H9 (cell line): ENCODE measurements around the gene SEC61A2. TPM values are rescaled to one million over a fixed set of nuclear protein-coding genes. Genes with fewer than 3 reads are reported as not detected.

Source experiments
- DNase-seq: peaks from one replicate; pipeline ENCODE4 v3.0.0-alpha.2; 2017
- H2AFZ ChIP-seq: one replicate; pipeline ENCODE4 v1.6.1; 2013; ENCODE audit warnings: mild to moderate bottlenecking, low read length, control low read depth, moderate library complexity
- H2AK5ac ChIP-seq: 2 replicates; pipeline ENCODE4 v1.6.1; 2013; ENCODE audit warnings: low read length, control low read depth, mixed read lengths; ENCODE audit not compliant: insufficient read length
- H2BK120ac ChIP-seq: one replicate; pipeline ENCODE4 v1.6.1; 2013; ENCODE audit warnings: low read depth, mild to moderate bottlenecking, low read length, control low read depth, inconsistent platforms; ENCODE audit not compliant: poor library complexity, severe bottlenecking
- H2BK12ac ChIP-seq: 2 replicates; pipeline ENCODE4 v1.6.1; 2013; ENCODE audit warnings: low read length, control low read depth, mixed read lengths, low read depth; ENCODE audit not compliant: insufficient read length
- H2BK15ac ChIP-seq: 2 replicates; pipeline ENCODE4 v1.6.1; 2013; ENCODE audit warnings: low read depth, low read length, control low read depth
- H2BK20ac ChIP-seq: one replicate; pipeline ENCODE4 v1.6.1; 2013; ENCODE audit warnings: low read depth, mild to moderate bottlenecking, low read length, control low read depth, inconsistent platforms; ENCODE audit not compliant: poor library complexity, severe bottlenecking
- H2BK5ac ChIP-seq: 2 replicates; pipeline ENCODE4 v1.6.1; 2013; ENCODE audit warnings: low read length, control low read depth, mixed read lengths; ENCODE audit not compliant: insufficient read length
- H3K14ac ChIP-seq: 2 replicates; pipeline ENCODE4 v1.6.1; 2013; ENCODE audit warnings: low read length, control low read depth; ENCODE audit not compliant: insufficient read depth
- H3K18ac ChIP-seq: 2 replicates; pipeline ENCODE4 v1.6.1; 2013; ENCODE audit warnings: low read depth, mild to moderate bottlenecking, mixed read lengths, low read length, control low read depth; ENCODE audit not compliant: insufficient read length
- H3K23ac ChIP-seq: 2 replicates; pipeline ENCODE4 v1.6.1; 2013; ENCODE audit warnings: low read length, control low read depth, mixed read lengths, low read depth; ENCODE audit not compliant: insufficient read length
- H3K23me2 ChIP-seq: 2 replicates; pipeline ENCODE4 v1.6.1; 2013; ENCODE audit warnings: low read depth, mild to moderate bottlenecking, mixed read lengths, low read length, control low read depth; ENCODE audit not compliant: insufficient read length, poor library complexity, severe bottlenecking
- H3K27ac ChIP-seq: 2 replicates; pipeline ENCODE4 v1.5.1; 2013; ENCODE audit warnings: low read length, control low read depth, mixed read lengths, low read depth; ENCODE audit not compliant: insufficient read length
- H3K27me3 ChIP-seq: 2 replicates; pipeline ENCODE4 v1.6.1; 2013; ENCODE audit warnings: low read length, control low read depth, inconsistent platforms; ENCODE audit not compliant: insufficient read depth
- H3K4ac ChIP-seq: 2 replicates; pipeline ENCODE4 v1.6.1; 2013; ENCODE audit warnings: low read depth, mild to moderate bottlenecking, control low read depth, inconsistent platforms, low read length, moderate library complexity
- H3K4me1 ChIP-seq: 2 replicates; pipeline ENCODE4 v1.6.1; 2013; ENCODE audit warnings: low read length, control low read depth, inconsistent platforms; ENCODE audit not compliant: insufficient read depth
- H3K4me2 ChIP-seq: 2 replicates; pipeline ENCODE4 v1.6.1; 2013; ENCODE audit warnings: low read length, control low read depth, mixed read lengths; ENCODE audit not compliant: insufficient read length, insufficient read depth
- H3K56ac ChIP-seq: 2 replicates; pipeline ENCODE4 v1.6.1; 2013; ENCODE audit warnings: low read depth, mild to moderate bottlenecking, mixed read lengths, low read length, control low read depth; ENCODE audit not compliant: insufficient read length
- H3K79me1 ChIP-seq: 2 replicates; pipeline ENCODE4 v1.6.1; 2013; ENCODE audit warnings: low read depth, mild to moderate bottlenecking, moderate library complexity, low read length, control low read depth, inconsistent platforms; ENCODE audit not compliant: insufficient read depth, poor library complexity, severe bottlenecking
- H3K79me2 ChIP-seq: 2 replicates; pipeline ENCODE4 v1.6.1; 2013; ENCODE audit warnings: low read length, control low read depth, inconsistent platforms; ENCODE audit not compliant: insufficient read depth
- H3K9ac ChIP-seq: 2 replicates; pipeline ENCODE4 v1.6.1; 2013; ENCODE audit warnings: low read length, control low read depth, mixed read lengths; ENCODE audit not compliant: insufficient read length; ENCODE audit errors: extremely low read depth
- H3K9me3 ChIP-seq: one replicate; pipeline ENCODE4 v1.6.1; 2013; ENCODE audit warnings: low read depth, low read length, inconsistent platforms; ENCODE audit not compliant: control insufficient read depth
- H3T11ph ChIP-seq: one replicate; pipeline ENCODE4 v1.6.1; 2013; ENCODE audit warnings: mild to moderate bottlenecking, low read length, control low read depth, inconsistent platforms
- H4K20me1 ChIP-seq: one replicate; pipeline ENCODE4 v1.6.1; 2013; ENCODE audit not compliant: control insufficient read depth, insufficient read length, insufficient read depth
- H4K5ac ChIP-seq: 2 replicates; pipeline ENCODE4 v1.6.1; 2013; ENCODE audit warnings: low read depth, mild to moderate bottlenecking, mixed read lengths, low read length, control low read depth; ENCODE audit not compliant: insufficient read length
- H4K8ac ChIP-seq: replicated peaks from 2 replicates; pipeline ENCODE4 v1.6.1; 2013; ENCODE audit warnings: low read length, control low read depth, mixed read lengths, low read depth; ENCODE audit not compliant: insufficient read length
- H4K91ac ChIP-seq: 2 replicates; pipeline ENCODE4 v1.6.1; 2013; ENCODE audit warnings: low read depth, mild to moderate bottlenecking, moderate library complexity, mixed read lengths, low read length, control low read depth; ENCODE audit not compliant: insufficient read length
- H3K27ac Mint-ChIP-seq, 3 experiments: 2 replicates in 2 of 3; 3 replicates in 1 of 3; pipeline ENCODE4 v1.8.0; 2020 to 2021; ENCODE audit warnings: mixed read lengths in 3 of 3, mild to moderate bottlenecking in 1 of 3, moderate library complexity in 1 of 3
- H3K27me3 Mint-ChIP-seq: 2 replicates; pipeline ENCODE4 v1.8.0; 2021; ENCODE audit warnings: low read depth, mild to moderate bottlenecking, moderate library complexity, mixed read lengths
- H3K36me3 Mint-ChIP-seq, 3 experiments: 2 replicates in 2 of 3; 3 replicates in 1 of 3; pipeline ENCODE4 v1.8.0; 2020 to 2021; ENCODE audit warnings: low read depth in 3 of 3, mixed read lengths in 3 of 3; ENCODE audit not compliant: insufficient read depth in 1 of 3
- H3K4me1 Mint-ChIP-seq, 2 experiments: 2 replicates each; pipeline ENCODE4 v1.8.0; 2020; ENCODE audit warnings: mixed read lengths in 2 of 2
- H3K4me3 Mint-ChIP-seq, 2 experiments: 2 replicates in 1 of 2; 3 replicates in 1 of 2; pipeline ENCODE4 v1.8.0; 2020 to 2021; ENCODE audit warnings: mild to moderate bottlenecking in 2 of 2, mixed read lengths in 2 of 2, moderate library complexity in 1 of 2
- H3K9me3 Mint-ChIP-seq, 2 experiments: 2 replicates in 1 of 2; 3 replicates in 1 of 2; pipeline ENCODE4 v1.8.0; 2020; ENCODE audit warnings: mild to moderate bottlenecking in 2 of 2, mixed read lengths in 2 of 2, moderate library complexity in 1 of 2
- CTCF ChIP-seq: fragments of 200-600 bp; sonication (generic); conservative IDR thresholded peaks from 3 replicates; pipeline ENCODE4 v1.8.0; 2021; ENCODE audit warnings: antibody characterized with exemption, mild to moderate bottlenecking
- WGBS: extraction: QIAGEN DNeasy Blood & Tissue Kit; methylation state at CpG from one replicate; pipeline ENCODE4 v1.1.7; 2013; ENCODE audit warnings: missing lambda C conversion rate, low lambda C conversion rate, mixed read lengths; ENCODE audit not compliant: insufficient read length; ENCODE audit errors: extremely low coverage; 5-methylcytosine and 5-hydroxymethylcytosine counted together
- total RNA-seq: library from RNA; stranded (reverse); gene quantifications from 2 replicates; pipeline ENCODE4 v1.2.1, GENCODE V29; 2021

The SEC61A2 gene
- total RNA-seq, 1 experiment from 2014 or later, result 13.9 TPM

DNA sequence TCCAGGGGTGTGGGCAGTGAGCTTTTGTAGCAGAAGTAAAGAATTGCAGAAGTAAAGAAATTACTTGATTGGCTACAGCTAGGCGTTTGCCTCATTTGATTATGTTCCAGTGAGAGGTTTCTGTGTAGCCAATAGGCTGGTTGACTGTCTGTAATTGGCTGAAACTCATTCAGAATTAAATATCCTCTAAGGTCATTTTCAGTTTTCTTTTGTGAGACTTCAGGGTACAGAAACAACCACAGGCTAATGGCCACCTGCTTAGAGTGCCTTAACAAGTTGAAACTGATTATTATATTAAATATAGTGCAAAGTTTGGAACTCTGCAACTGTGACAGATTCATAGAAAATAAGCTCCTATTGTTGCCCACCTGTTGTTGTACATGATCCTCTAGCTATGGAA is 10.6 kb downstream of the SEC61A2 start:
- H2BK120ac ChIP-seq, result no peak overlapping the region
- no peak overlapping the region for H3K4me3 Mint-ChIP-seq
- TF ChIP-seq CTCF, result no peak
- no peaks in the 10 kb centered on the region for H3K27me3 ChIP-seq
- H3K27me3 Mint-ChIP-seq, result no peaks in the 10 kb centered on the region
- H2BK12ac ChIP-seq, result no peak overlapping the region
- H3K9ac ChIP-seq, result no peak overlapping the region
- no peak overlapping the region for H3T11ph ChIP-seq
- no peak overlapping the region for H3K23ac ChIP-seq
- peaks cover 15 to 46% (median 39%) of the 10 kb centered on the region in 3 experiments; a peak in 6 of 7 replicates for H3K36me3 Mint-ChIP-seq
- no peaks in the 10 kb centered on the region for H3K9me3 Mint-ChIP-seq
- WGBS, result no CpG with 5 or more reads among the region's 1 CpG
- H4K5ac ChIP-seq, result no peak overlapping the region
- no peak overlapping the region for H3K14ac ChIP-seq
- no peaks in the 10 kb centered on the region for H3K9me3 ChIP-seq
- no peak overlapping the region for H3K4ac ChIP-seq
- H3K4me1 Mint-ChIP-seq, result no peaks in the 10 kb centered on the region
- no peaks in the 10 kb centered on the region for H3K4me1 ChIP-seq
- H2BK5ac ChIP-seq, result no peak overlapping the region
- no peak overlapping the region for H2BK20ac ChIP-seq
- H4K91ac ChIP-seq, result no peak overlapping the region
- no peak overlapping the region for H3K27ac ChIP-seq
- no peaks in the 10 kb centered on the region for H3K79me2 ChIP-seq
- no peak overlapping the region for H3K4me2 ChIP-seq
- H4K20me1 ChIP-seq, result no peaks in the 10 kb centered on the region
- H2AK5ac ChIP-seq, result no peak overlapping the region
- no peak overlapping the region for H3K18ac ChIP-seq
- no peak overlapping the region for H2AFZ ChIP-seq
- H4K8ac ChIP-seq, result no peak overlapping the region
- no peaks in the 10 kb centered on the region for H3K79me1 ChIP-seq
- DNase-seq, result no peak
- H3K23me2 ChIP-seq, result no peaks in the 10 kb centered on the region
- H3K27ac Mint-ChIP-seq, result no peak overlapping the region
- no peak overlapping the region for H3K56ac ChIP-seq
- no peak overlapping the region for H2BK15ac ChIP-seq
